ENCODE data around the gene PLCB4.

The PLCB4 gene

DNA sequence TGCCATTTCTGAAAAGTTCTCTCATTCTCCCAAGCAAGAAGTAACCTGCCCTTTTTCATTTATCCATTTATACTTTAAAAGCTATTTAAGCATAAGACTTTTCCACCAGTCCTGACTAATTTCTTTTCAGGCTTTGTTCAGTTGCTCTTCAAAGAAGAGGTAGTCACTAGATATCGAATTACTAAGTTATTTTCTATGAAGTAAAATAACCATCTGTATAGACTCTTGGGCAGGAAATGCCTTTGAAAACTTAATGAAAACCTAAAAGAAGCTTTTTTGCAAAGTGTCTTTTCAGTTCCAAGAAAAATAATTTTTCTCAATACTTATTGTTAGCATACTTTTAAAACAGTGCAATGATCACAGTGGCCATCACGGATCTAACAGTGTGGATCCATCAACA lies 414.2 kb downstream of the PLCB4 start:
- Histone ChIP-seq H2AK5ac (ENCODE audit: low read depth, low read length) (no peak overlapping the region), H3K4me3 (ENCODE audit: low read length in 2 of 2) (no peak overlapping the region), H3K79me1 (ENCODE audit: low read depth, low read length) (no peaks in the 10 kb centered on the region), H3K27me3 (ENCODE audit: control insufficient read depth in 3 of 3, insufficient read depth in 3 of 3, low read depth in 1 of 3, low read length in 3 of 3) (no peaks in the 10 kb centered on the region), H3K36me3 (replicated peaks in 1 of 2; ENCODE audit: control insufficient read depth in 2 of 2, insufficient read depth in 2 of 2, low read length in 2 of 2) (no peaks in the 10 kb centered on the region), H2BK12ac (ENCODE audit: low read length) (no peak overlapping the region), H4K8ac (ENCODE audit: low read depth, low read length) (no peak overlapping the region), H3K4me1 (ENCODE audit: control insufficient read depth in 2 of 2, insufficient read depth in 1 of 2, low read depth in 1 of 2, low read length in 2 of 2) (no peaks in the 10 kb centered on the region), H3K27ac (replicated peaks; ENCODE audit: low read length) (no peak overlapping the region), H2BK5ac (ENCODE audit: low read length) (no peak overlapping the region), H2BK15ac (ENCODE audit: low read length) (no peak overlapping the region), H3K4me2 (ENCODE audit: insufficient read depth, low read length, poor library complexity, severe bottlenecking) (no peak overlapping the region), H3K4ac (ENCODE audit: low read length) (no peak overlapping the region), H2AFZ (ENCODE audit: low read length) (no peak overlapping the region), H3K14ac (ENCODE audit: low read length) (no peak overlapping the region), H4K91ac (ENCODE audit: low read depth, low read length, poor library complexity) (no peak overlapping the region), H3K23ac (ENCODE audit: low read depth, low read length, poor library complexity) (no peak overlapping the region), H2BK120ac (ENCODE audit: low read depth, low read length) (no peak overlapping the region), H3K9ac (ENCODE audit: low read depth, low read length, poor library complexity) (no peak overlapping the region), H3K18ac (ENCODE audit: low read length) (no peak overlapping the region), H3K9me3 (replicated peaks in 1 of 2; ENCODE audit: control insufficient read depth in 2 of 2, insufficient read depth in 1 of 2, low read depth in 1 of 2, low read length in 2 of 2) (no peaks in the 10 kb centered on the region)
- WGBS, 2 donors (ENCODE audit: extremely low coverage in 2 of 2, insufficient read length in 2 of 2, insufficient replicate concordance in 1 of 2), result no CpG with 5 or more reads among the region's 2 CpGs
- no peak for DNase-seq (ENCODE audit: low spot score)

DNA sequence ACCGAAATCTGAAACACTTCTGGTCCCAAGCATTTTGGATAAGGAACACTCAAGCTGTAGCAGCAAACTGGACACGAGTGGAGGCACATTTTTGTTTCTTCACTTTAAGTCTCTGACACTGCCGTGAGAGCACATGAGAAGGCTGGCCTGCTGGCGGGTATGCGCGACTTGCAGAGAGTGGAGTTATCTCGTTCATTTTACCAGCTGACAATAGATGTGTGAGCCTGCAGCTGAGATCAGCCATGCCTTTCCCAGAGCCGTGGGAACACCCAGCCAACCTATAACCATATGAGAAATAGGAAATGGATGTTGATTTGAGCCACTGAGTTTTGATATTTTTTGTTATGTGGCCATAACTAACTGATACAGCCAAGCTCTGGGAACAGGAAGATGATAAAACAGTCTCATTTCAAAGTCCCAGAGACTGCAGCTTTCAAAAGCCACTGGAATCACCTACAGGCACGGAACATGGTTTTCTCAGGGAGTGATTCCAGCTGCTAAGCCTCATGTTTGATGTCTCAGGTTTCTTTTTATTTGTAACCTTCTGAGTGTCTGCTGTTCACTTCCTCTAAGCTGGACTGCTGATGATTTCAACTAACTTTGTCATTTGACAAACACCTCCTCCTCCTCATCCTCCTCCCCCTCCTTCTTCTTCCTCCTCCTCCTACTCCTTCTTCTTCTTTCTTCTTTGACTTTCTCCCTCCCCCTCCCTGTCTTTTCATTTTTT lies 416.9 kb downstream of the PLCB4 start:
- no peak overlapping the region for H2BK120ac ChIP-seq (ENCODE audit: low read depth, low read length)
- no peak overlapping the region for H4K91ac ChIP-seq (ENCODE audit: low read depth, low read length, poor library complexity)
- no peak overlapping the region for H2AK5ac ChIP-seq (ENCODE audit: low read depth, low read length)

DNA sequence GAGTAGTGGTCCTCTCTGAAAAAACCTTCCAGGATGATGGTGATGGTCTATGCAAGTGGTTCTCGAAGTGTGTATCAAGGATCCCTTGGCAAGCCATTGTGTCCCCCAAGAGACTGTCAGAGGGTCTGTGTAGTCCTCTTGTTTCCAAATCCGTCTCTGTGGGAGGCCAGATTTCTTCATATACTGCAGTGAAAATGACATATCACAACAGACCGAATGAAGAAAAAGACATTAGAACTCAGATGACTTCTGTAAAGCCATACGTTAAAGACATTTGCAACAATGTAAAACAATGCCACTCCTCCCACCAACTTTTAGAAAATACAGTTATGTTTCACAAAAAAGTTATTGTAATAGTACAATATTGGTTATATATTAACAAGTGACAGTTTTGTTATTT lies 418.3 kb downstream of the PLCB4 start:
- H2AFZ ChIP-seq (ENCODE audit: low read length), result no peak overlapping the region
- H3K14ac ChIP-seq (ENCODE audit: low read length), result no peak overlapping the region
- no peak overlapping the region for H2BK120ac ChIP-seq (ENCODE audit: low read depth, low read length)
- no peaks in the 10 kb centered on the region for H3K27me3 ChIP-seq (ENCODE audit: control insufficient read depth in 3 of 3, insufficient read depth in 3 of 3, low read depth in 1 of 3, low read length in 3 of 3)
- H4K91ac ChIP-seq (ENCODE audit: low read depth, low read length, poor library complexity), result no peak overlapping the region
- no peak overlapping the region for H3K4ac ChIP-seq (ENCODE audit: low read length)
- no peak overlapping the region for H3K27ac ChIP-seq (replicated peaks; ENCODE audit: low read length)
- H3K4me1 ChIP-seq (ENCODE audit: control insufficient read depth in 2 of 2, insufficient read depth in 1 of 2, low read depth in 1 of 2, low read length in 2 of 2), result no peaks in the 10 kb centered on the region
- no peak overlapping the region for H3K4me3 ChIP-seq (ENCODE audit: low read length in 2 of 2)
- H3K9me3 ChIP-seq (replicated peaks in 1 of 2; ENCODE audit: control insufficient read depth in 2 of 2, insufficient read depth in 1 of 2, low read depth in 1 of 2, low read length in 2 of 2), result no peaks in the 10 kb centered on the region
- no peak overlapping the region for H2BK5ac ChIP-seq (ENCODE audit: low read length)
- no CpG with 5 or more reads among the region's 4 CpGs for WGBS, 2 donors (ENCODE audit: extremely low coverage in 2 of 2, insufficient read length in 2 of 2, insufficient replicate concordance in 1 of 2)
- H2AK5ac ChIP-seq (ENCODE audit: low read depth, low read length), result no peak overlapping the region
- no peak overlapping the region for H4K8ac ChIP-seq (ENCODE audit: low read depth, low read length)
- H3K4me2 ChIP-seq (ENCODE audit: insufficient read depth, low read length, poor library complexity, severe bottlenecking), result no peak overlapping the region
- no peak overlapping the region for H3K18ac ChIP-seq (ENCODE audit: low read length)
- no peak overlapping the region for H3K23ac ChIP-seq (ENCODE audit: low read depth, low read length, poor library complexity)
- DNase-seq (ENCODE audit: low spot score), result no peak
- no peaks in the 10 kb centered on the region for H3K36me3 ChIP-seq (replicated peaks in 1 of 2; ENCODE audit: control insufficient read depth in 2 of 2, insufficient read depth in 2 of 2, low read length in 2 of 2)
- no peak overlapping the region for H2BK12ac ChIP-seq (ENCODE audit: low read length)
- H3K9ac ChIP-seq (ENCODE audit: low read depth, low read length, poor library complexity), result no peak overlapping the region
- no peak overlapping the region for H2BK15ac ChIP-seq (ENCODE audit: low read length)
- no peaks in the 10 kb centered on the region for H3K79me1 ChIP-seq (ENCODE audit: low read depth, low read length)

More for the DNA sequence above, 416.9 kb downstream of the PLCB4 start:
- no peak for DNase-seq (ENCODE audit: low spot score)
- H2BK12ac ChIP-seq (ENCODE audit: low read length), result no peak overlapping the region
- H3K4ac ChIP-seq (ENCODE audit: low read length), result no peak overlapping the region
- H3K36me3 ChIP-seq (replicated peaks in 1 of 2; ENCODE audit: control insufficient read depth in 2 of 2, insufficient read depth in 2 of 2, low read length in 2 of 2), result no peaks in the 10 kb centered on the region
- no peak overlapping the region for H3K9ac ChIP-seq (ENCODE audit: low read depth, low read length, poor library complexity)
- no peak overlapping the region for H2AFZ ChIP-seq (ENCODE audit: low read length)
- H2BK5ac ChIP-seq (ENCODE audit: low read length), result no peak overlapping the region
- H3K27ac ChIP-seq (replicated peaks; ENCODE audit: low read length), result no peak overlapping the region
- H3K4me3 ChIP-seq (ENCODE audit: low read length in 2 of 2), result no peak overlapping the region
- H4K8ac ChIP-seq (ENCODE audit: low read depth, low read length), result no peak overlapping the region
- H2BK15ac ChIP-seq (ENCODE audit: low read length), result no peak overlapping the region
- H3K4me1 ChIP-seq (ENCODE audit: control insufficient read depth in 2 of 2, insufficient read depth in 1 of 2, low read depth in 1 of 2, low read length in 2 of 2), result no peaks in the 10 kb centered on the region
- no peaks in the 10 kb centered on the region for H3K9me3 ChIP-seq (replicated peaks in 1 of 2; ENCODE audit: control insufficient read depth in 2 of 2, insufficient read depth in 1 of 2, low read depth in 1 of 2, low read length in 2 of 2)
- no peak overlapping the region for H3K23ac ChIP-seq (ENCODE audit: low read depth, low read length, poor library complexity)
- no CpG with 5 or more reads among the region's 9 CpGs for WGBS, 2 donors (ENCODE audit: extremely low coverage in 2 of 2, insufficient read length in 2 of 2, insufficient replicate concordance in 1 of 2)
- no peak overlapping the region for H3K4me2 ChIP-seq (ENCODE audit: insufficient read depth, low read length, poor library complexity, severe bottlenecking)
- no peak overlapping the region for H3K18ac ChIP-seq (ENCODE audit: low read length)
- no peaks in the 10 kb centered on the region for H3K79me1 ChIP-seq (ENCODE audit: low read depth, low read length)
- H3K14ac ChIP-seq (ENCODE audit: low read length), result no peak overlapping the region
- no peaks in the 10 kb centered on the region for H3K27me3 ChIP-seq (ENCODE audit: control insufficient read depth in 3 of 3, insufficient read depth in 3 of 3, low read depth in 1 of 3, low read length in 3 of 3)

DNA sequence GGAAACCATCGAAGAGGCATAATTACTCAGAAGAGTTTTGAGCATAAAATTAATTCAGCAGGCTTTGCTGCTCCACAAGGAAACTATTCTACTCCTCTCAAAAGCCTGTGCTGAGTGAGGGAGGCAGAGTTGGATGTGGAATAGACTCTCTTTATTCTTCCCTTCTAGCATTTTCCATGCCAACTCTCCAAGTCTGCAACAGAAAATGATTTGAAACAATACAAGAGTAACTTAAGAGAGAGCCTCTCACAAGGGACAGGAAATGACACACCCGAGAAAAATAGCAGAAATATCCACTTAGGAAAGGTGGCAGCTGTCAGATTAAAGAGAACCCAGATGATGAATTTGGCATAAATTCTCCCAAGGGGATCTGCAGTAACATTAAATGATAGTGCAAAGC lies 419.2 kb downstream of the PLCB4 start:
- no peak overlapping the region for H3K4ac ChIP-seq (ENCODE audit: low read length)
- H3K27me3 ChIP-seq (ENCODE audit: control insufficient read depth in 3 of 3, insufficient read depth in 3 of 3, low read depth in 1 of 3, low read length in 3 of 3), result no peaks in the 10 kb centered on the region
- H2BK5ac ChIP-seq (ENCODE audit: low read length), result no peak overlapping the region
- H2AK5ac ChIP-seq (ENCODE audit: low read depth, low read length), result no peak overlapping the region
- WGBS, 2 donors (ENCODE audit: extremely low coverage in 2 of 2, insufficient read length in 2 of 2, insufficient replicate concordance in 1 of 2), result no CpG with 5 or more reads among the region's 2 CpGs
- no peaks in the 10 kb centered on the region for H3K9me3 ChIP-seq (replicated peaks in 1 of 2; ENCODE audit: control insufficient read depth in 2 of 2, insufficient read depth in 1 of 2, low read depth in 1 of 2, low read length in 2 of 2)
- H3K23ac ChIP-seq (ENCODE audit: low read depth, low read length, poor library complexity), result no peak overlapping the region
- H4K8ac ChIP-seq (ENCODE audit: low read depth, low read length), result no peak overlapping the region
- peaks cover 0 to 3% of the 10 kb centered on the region in 2 donors for H3K4me1 ChIP-seq (ENCODE audit: control insufficient read depth in 2 of 2, insufficient read depth in 1 of 2, low read depth in 1 of 2, low read length in 2 of 2)
- no peak overlapping the region for H3K27ac ChIP-seq (replicated peaks; ENCODE audit: low read length)
- H3K18ac ChIP-seq (ENCODE audit: low read length), result no peak overlapping the region
- no peak overlapping the region for H3K14ac ChIP-seq (ENCODE audit: low read length)
- no peak overlapping the region for H2BK15ac ChIP-seq (ENCODE audit: low read length)
- H2BK120ac ChIP-seq (ENCODE audit: low read depth, low read length), result no peak overlapping the region
- H3K4me3 ChIP-seq (ENCODE audit: low read length in 2 of 2), result no peak overlapping the region
- no peak overlapping the region for H3K9ac ChIP-seq (ENCODE audit: low read depth, low read length, poor library complexity)
- no peak overlapping the region for H4K91ac ChIP-seq (ENCODE audit: low read depth, low read length, poor library complexity)
- no peak overlapping the region for H3K4me2 ChIP-seq (ENCODE audit: insufficient read depth, low read length, poor library complexity, severe bottlenecking)
- DNase-seq (ENCODE audit: low spot score), result no peak
- no peak overlapping the region for H2AFZ ChIP-seq (ENCODE audit: low read length)
- no peaks in the 10 kb centered on the region for H3K79me1 ChIP-seq (ENCODE audit: low read depth, low read length)
- no peaks in the 10 kb centered on the region for H3K36me3 ChIP-seq (replicated peaks in 1 of 2; ENCODE audit: control insufficient read depth in 2 of 2, insufficient read depth in 2 of 2, low read length in 2 of 2)
- no peak overlapping the region for H2BK12ac ChIP-seq (ENCODE audit: low read length)
